Suprapubic skin (tissue), 4 donors: ENCODE measurements around the gene NTM. TPM values are rescaled to one million over a fixed set of nuclear protein-coding genes. Genes with fewer than 3 reads are reported as not detected.

Experiments used
- DNase-seq, 2 donors: peaks; one replicate each; pipeline ENCODE4 v3.0.0-alpha.2; 2019; ENCODE audit warnings: low spot score in 2 of 2
- H3K27ac ChIP-seq: fragments of 200-600 bp; sonication (generic); one replicate; pipeline ENCODE4 v1.5.1; 2019
- H3K27me3 ChIP-seq: fragments of 200-600 bp; sonication (generic); one replicate; pipeline ENCODE4 v1.5.1; 2019
- H3K36me3 ChIP-seq: fragments of 200-600 bp; sonication (generic); one replicate; pipeline ENCODE4 v1.5.1; 2019
- H3K4me1 ChIP-seq: fragments of 200-600 bp; sonication (generic); one replicate; pipeline ENCODE4 v1.5.1; 2019
- H3K4me3 ChIP-seq: fragments of 200-600 bp; sonication (generic); one replicate; pipeline ENCODE4 v1.5.1; 2019; ENCODE audit warnings: mild to moderate bottlenecking
- H3K9me3 ChIP-seq: fragments of 200-600 bp; sonication (generic); one replicate; pipeline ENCODE4 v1.5.1; 2019
- EP300 ChIP-seq: sonication (generic); formaldehyde crosslinking; IDR thresholded peaks from one replicate; pipeline ENCODE4 v1.6.1; 2017; ENCODE audit warnings: antibody characterized with exemption
- POLR2A ChIP-seq, 2 donors: fragments of 450-650 bp; IDR thresholded peaks; one replicate each; pipeline ENCODE4 v1.6.1; 2017; ENCODE audit warnings: antibody characterized with exemption in 2 of 2, mild to moderate bottlenecking in 2 of 2, moderate library complexity in 2 of 2
- POLR2AphosphoS5 ChIP-seq, 3 donors: sonication (generic); formaldehyde crosslinking; IDR thresholded peaks; one replicate each; pipeline ENCODE4 v1.6.1; 2017; ENCODE audit warnings: antibody characterized with exemption in 3 of 3
- WGBS: methylation state at CpG from one replicate; pipeline ENCODE4 v1.1.5; 2018; 5-methylcytosine and 5-hydroxymethylcytosine counted together
- total RNA-seq, 4 donors: library from RNA; depleted of rRNA; stranded (reverse); fragments of >200 nt; gene quantifications; one replicate each; pipeline ENCODE4 v1.1.0, GENCODE V29; 2016
- TF ChIP-seq, protein P1 (sequence below), 2 donors: fragments of 200-600 bp in 1 of 2; fragments of 450-650 bp in 1 of 2; sonication (generic) in 1 of 2; IDR thresholded peaks; one replicate each; pipeline ENCODE4 v1.5.1; 2016 to 2019; ENCODE audit warnings: antibody characterized with exemption in 2 of 2, mild to moderate bottlenecking in 1 of 2, moderate library complexity in 1 of 2

The NTM gene
- total RNA-seq, 4 donors from 2014 or later = 0.19 to 19.1 (median 2.1) TPM

DNA sequence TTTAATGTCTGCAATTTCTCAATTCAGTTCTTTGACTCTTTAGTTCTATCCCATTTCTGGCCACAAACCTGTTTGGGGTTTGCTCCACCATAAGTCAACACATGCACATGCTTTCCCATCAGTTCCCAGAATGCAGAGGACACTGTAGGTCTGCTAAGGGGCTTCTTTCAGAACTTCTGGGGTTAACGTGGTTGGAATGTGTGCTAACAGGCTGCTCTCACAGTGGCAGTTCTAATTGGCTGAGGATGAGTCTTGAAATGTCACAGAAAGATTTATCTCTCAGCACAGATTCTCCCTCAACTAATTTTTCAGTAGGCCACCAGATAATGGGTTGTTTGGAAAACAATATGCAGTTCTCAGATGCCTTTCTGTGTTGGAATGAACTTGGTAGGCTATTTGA is 703.4 kb downstream of the NTM start:
- H3K36me3 ChIP-seq = no peaks in the 10 kb centered on the region
- H3K4me1 ChIP-seq = no peaks in the 10 kb centered on the region
- no peak overlapping the region for H3K27ac ChIP-seq
- DNase-seq = no peak
- no peak overlapping the region for H3K4me3 ChIP-seq
- H3K27me3 ChIP-seq = no peaks in the 10 kb centered on the region
- no peaks in the 10 kb centered on the region for H3K9me3 ChIP-seq
- TF ChIP-seq EP300 (no peak), POLR2A (IDR thresholded peaks at IDR 0.05) (no peak), POLR2AphosphoS5 (IDR thresholded peaks at IDR 0.05) (no peak)
- TF ChIP-seq, protein P1, sequence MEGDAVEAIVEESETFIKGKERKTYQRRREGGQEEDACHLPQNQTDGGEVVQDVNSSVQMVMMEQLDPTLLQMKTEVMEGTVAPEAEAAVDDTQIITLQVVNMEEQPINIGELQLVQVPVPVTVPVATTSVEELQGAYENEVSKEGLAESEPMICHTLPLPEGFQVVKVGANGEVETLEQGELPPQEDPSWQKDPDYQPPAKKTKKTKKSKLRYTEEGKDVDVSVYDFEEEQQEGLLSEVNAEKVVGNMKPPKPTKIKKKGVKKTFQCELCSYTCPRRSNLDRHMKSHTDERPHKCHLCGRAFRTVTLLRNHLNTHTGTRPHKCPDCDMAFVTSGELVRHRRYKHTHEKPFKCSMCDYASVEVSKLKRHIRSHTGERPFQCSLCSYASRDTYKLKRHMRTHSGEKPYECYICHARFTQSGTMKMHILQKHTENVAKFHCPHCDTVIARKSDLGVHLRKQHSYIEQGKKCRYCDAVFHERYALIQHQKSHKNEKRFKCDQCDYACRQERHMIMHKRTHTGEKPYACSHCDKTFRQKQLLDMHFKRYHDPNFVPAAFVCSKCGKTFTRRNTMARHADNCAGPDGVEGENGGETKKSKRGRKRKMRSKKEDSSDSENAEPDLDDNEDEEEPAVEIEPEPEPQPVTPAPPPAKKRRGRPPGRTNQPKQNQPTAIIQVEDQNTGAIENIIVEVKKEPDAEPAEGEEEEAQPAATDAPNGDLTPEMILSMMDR (IDR thresholded peaks at IDR 0.05) = no peak
- 41% methylated on average over 1 of the region's 1 CpG for WGBS

DNA sequence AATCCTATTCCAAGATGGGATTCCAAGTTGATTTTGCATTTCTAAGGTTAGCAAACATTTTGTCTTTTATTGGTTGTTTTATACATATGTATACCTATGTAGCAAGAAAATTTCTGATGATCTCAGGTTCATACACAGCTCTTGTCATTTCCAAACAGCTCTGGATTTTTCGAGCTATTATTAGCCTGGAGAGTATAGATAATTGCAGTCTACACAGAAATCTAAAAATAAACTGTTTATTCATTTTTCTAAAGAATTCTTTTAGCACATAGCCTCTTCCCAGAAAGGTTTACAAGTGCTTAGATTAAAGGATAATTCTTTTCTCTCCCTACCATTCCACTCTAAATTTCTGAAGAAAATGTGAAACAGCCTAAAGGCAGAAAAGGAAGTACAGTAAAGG is 705.0 kb downstream of the NTM start:
- no peak overlapping the region for H3K4me3 ChIP-seq
- H3K27me3 ChIP-seq = no peaks in the 10 kb centered on the region
- no peak overlapping the region for H3K27ac ChIP-seq
- no peaks in the 10 kb centered on the region for H3K9me3 ChIP-seq
- TF ChIP-seq EP300 (no peak), POLR2A (IDR thresholded peaks at IDR 0.05) (no peak), POLR2AphosphoS5 (IDR thresholded peaks at IDR 0.05) (no peak)
- TF ChIP-seq, protein P1 (IDR thresholded peaks at IDR 0.05) = no peak
- H3K4me1 ChIP-seq = no peaks in the 10 kb centered on the region
- 49% methylated on average over 1 of the region's 1 CpG for WGBS
- DNase-seq = no peak
- no peaks in the 10 kb centered on the region for H3K36me3 ChIP-seq

DNA sequence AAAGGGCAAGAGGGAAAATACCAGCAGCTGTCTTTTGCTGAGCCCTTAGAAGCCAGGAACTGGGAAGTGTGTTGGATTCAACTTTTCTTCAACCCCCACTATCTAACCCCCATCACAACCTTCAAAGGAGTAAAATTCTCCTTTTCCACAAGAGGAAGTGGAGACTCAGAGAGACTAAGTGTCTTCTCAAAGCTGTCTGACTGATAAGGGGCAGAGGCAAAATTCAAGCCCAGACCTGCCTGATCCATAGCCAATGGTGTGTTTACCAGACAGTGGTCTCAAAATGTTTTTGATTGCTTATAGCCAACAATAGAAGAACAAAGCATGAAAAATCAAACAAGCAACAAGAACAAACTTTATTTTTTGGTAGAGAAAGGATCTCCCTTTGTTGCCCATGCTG is 707.0 kb downstream of the NTM start:
- TF ChIP-seq POLR2AphosphoS5 (IDR thresholded peaks at IDR 0.05) (no peak), POLR2A (IDR thresholded peaks at IDR 0.05) (no peak), EP300 (no peak)
- TF ChIP-seq, protein P1 (IDR thresholded peaks at IDR 0.05) = no peak
- no peaks in the 10 kb centered on the region for H3K36me3 ChIP-seq
- H3K27me3 ChIP-seq = no peaks in the 10 kb centered on the region
- no peak overlapping the region for H3K4me3 ChIP-seq
- no peaks in the 10 kb centered on the region for H3K4me1 ChIP-seq
- H3K27ac ChIP-seq = no peak overlapping the region
- no peak for DNase-seq
- H3K9me3 ChIP-seq = no peaks in the 10 kb centered on the region

DNA sequence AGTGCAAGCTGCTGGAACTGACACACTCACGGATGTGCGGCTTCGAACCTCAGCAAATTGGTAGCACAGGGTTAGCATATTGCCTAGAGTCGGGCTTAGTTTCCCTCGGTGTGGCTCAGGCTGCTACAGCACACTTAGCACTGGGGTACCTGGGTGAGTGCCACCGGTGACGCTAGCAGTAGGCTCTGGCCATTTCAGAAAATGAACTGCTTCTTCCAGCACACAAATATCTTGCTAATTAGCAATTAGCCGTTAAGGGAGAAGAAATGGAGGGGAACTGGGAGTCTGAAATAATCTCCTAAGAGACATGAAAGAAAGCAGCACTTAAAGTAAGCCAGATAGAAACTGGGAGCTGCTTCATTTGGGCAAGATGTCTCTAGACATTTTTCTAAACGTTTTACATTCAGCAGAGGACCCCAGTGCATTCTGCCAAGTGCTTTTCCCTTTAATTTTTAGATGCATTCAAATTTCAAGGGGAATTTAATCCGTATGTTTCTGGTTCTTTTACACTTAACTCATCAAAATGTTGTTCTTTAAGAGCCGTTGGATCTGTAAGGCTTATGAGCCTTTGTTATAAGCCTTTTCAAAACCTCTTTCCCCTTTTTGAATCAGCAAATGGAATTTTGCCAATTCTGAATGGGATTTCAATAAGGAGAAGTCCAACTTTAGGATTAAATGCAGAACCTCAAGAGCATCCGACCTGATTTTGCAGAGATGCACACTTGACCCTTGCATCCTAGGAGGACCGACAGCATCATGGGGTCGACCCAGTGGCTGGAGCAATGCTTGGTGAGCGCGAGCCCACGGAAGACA is 708.1 kb downstream of the NTM start:
- no peak for DNase-seq

DNA sequence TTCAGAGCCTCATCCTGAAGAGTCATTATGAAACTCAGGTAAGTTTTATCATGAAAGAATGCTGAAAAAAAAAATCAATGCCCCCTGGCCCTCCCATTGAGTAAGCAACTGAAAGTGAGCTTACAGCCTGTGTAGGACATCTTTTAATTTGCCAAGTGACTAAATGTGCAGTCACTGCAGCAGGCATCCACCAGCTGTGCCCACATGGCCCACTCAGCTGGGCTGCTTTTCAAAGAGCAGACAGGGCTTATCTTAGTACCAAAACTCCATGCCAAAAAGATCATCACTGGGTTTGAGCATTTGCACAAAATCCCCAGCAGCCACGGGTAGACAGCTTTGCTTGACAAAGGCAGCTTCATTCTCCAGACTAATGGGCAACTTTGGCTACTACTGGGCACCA is 709.7 kb downstream of the NTM start:
- Histone ChIP-seq H3K4me3 (no peak overlapping the region), H3K4me1 (no peaks in the 10 kb centered on the region), H3K36me3 (no peaks in the 10 kb centered on the region), H3K27me3 (no peaks in the 10 kb centered on the region), H3K27ac (no peak overlapping the region), H3K9me3 (peaks cover 12% of the 10 kb centered on the region)
- WGBS = 86% methylated on average over 1 of the region's 1 CpG
- TF ChIP-seq, protein P1 (IDR thresholded peaks at IDR 0.05) = no peak
- no peak for TF ChIP-seq EP300
- TF ChIP-seq POLR2AphosphoS5 (IDR thresholded peaks at IDR 0.05) = no peak
- no peak for TF ChIP-seq POLR2A (IDR thresholded peaks at IDR 0.05)
- no peak for DNase-seq

More for the DNA sequence above, 708.1 kb downstream of the NTM start:
- Histone ChIP-seq H3K27ac (no peak overlapping the region), H3K4me1 (no peaks in the 10 kb centered on the region), H3K27me3 (no peaks in the 10 kb centered on the region), H3K9me3 (no peaks in the 10 kb centered on the region), H3K36me3 (no peaks in the 10 kb centered on the region), H3K4me3 (no peak overlapping the region)
- TF ChIP-seq POLR2AphosphoS5 (IDR thresholded peaks at IDR 0.05) = no peak
- TF ChIP-seq POLR2A (IDR thresholded peaks at IDR 0.05) = no peak
- no peak for TF ChIP-seq EP300
- TF ChIP-seq, protein P1 (IDR thresholded peaks at IDR 0.05) = no peak
- WGBS = 81% methylated on average over 17 of the region's 17 CpGs
